ENCODE measurements around the gene CSMD2. TPM values are rescaled to one million over a fixed set of nuclear protein-coding genes. Genes with fewer than 3 reads are reported as not detected.

The CSMD2 gene
- total and polyA plus RNA-seq, 2 donors (not counting 1 experiment from before 2014, with no cell fraction given): 2.2 to 7.6 TPM

DNA sequence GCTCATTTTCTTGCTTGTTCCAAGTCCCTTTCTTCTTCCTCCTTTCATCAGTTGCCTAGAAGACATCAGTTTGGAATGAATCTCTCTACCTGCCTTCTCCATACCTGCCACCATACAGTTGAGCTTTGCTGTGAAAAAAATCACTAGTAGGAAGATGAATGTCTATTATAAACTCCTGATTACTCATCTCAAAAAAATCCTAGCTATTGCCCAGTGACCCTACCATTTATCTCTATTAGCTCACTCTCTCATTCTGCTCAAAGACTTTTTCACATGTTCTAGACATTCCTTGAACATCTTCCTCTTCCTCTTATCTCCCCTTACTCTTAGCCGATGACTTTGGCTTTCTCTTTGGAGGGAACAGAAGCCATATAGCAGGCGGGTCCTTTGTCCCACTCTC, 350.9 kb downstream of the CSMD2 start:
- TF ChIP-seq, protein P1, sequence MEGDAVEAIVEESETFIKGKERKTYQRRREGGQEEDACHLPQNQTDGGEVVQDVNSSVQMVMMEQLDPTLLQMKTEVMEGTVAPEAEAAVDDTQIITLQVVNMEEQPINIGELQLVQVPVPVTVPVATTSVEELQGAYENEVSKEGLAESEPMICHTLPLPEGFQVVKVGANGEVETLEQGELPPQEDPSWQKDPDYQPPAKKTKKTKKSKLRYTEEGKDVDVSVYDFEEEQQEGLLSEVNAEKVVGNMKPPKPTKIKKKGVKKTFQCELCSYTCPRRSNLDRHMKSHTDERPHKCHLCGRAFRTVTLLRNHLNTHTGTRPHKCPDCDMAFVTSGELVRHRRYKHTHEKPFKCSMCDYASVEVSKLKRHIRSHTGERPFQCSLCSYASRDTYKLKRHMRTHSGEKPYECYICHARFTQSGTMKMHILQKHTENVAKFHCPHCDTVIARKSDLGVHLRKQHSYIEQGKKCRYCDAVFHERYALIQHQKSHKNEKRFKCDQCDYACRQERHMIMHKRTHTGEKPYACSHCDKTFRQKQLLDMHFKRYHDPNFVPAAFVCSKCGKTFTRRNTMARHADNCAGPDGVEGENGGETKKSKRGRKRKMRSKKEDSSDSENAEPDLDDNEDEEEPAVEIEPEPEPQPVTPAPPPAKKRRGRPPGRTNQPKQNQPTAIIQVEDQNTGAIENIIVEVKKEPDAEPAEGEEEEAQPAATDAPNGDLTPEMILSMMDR (conservative IDR thresholded peaks at IDR 0.05 in 1 of 2, IDR thresholded peaks at IDR 0.05 in 1 of 2; ENCODE audit: low read depth in 1 of 2, low read length in 2 of 2): no peak
- no peak for TF ChIP-seq EZH2 (IDR thresholded peaks at IDR 0.05; ENCODE audit: low read length, missing control alignments)

DNA sequence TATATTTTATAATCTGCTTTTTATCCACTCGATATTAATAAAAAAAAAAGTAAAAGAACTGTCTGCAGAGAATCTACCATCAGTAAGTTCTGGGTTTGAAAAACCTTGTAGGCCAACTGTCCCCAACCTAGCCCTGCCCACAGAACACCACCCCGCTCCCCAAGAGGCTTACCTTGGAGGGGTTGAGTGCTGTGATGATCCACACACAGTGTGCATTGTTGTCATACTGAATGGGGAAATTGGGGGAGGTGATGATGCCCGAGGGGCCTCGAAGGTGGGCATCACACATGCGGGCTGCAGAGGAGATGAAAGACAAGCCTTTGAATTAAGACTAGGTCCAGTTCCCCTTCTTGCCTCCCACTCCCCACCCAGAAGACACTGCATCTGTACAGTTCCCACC, 354.5 kb downstream of the CSMD2 start:
- no peak overlapping the region for H3K27ac ChIP-seq (ENCODE audit: insufficient read depth, low read length)
- no peaks in the 10 kb centered on the region for H3K27me3 ChIP-seq (ENCODE audit: control insufficient read depth, insufficient read depth, low read length)
- no peak overlapping the region for H3K9ac ChIP-seq (ENCODE audit: insufficient read depth, low read length)
- no peak for TF ChIP-seq EZH2 (IDR thresholded peaks at IDR 0.05; ENCODE audit: low read length, missing control alignments)
- TF ChIP-seq, protein P1 (conservative IDR thresholded peaks at IDR 0.05 in 1 of 2, IDR thresholded peaks at IDR 0.05 in 1 of 2; ENCODE audit: low read depth in 1 of 2, low read length in 2 of 2): no peak
- H2AFZ ChIP-seq (ENCODE audit: low read length): no peak overlapping the region
- no peak overlapping the region for H3K4me2 ChIP-seq (ENCODE audit: extremely low read depth, insufficient read depth, low read length)
- no peak overlapping the region for H3K4me3 ChIP-seq (replicated peaks in 1 of 4; ENCODE audit: control extremely low read depth in 1 of 4, insufficient read depth in 1 of 4, low read depth in 3 of 4, low read length in 4 of 4)
- H3K9me3 ChIP-seq (ENCODE audit: control insufficient read depth, insufficient read depth, low read depth, low read length): no peaks in the 10 kb centered on the region
- H3K79me2 ChIP-seq (ENCODE audit: control insufficient read depth, insufficient read depth, low read length): no peaks in the 10 kb centered on the region
- no peaks in the 10 kb centered on the region for H3K36me3 ChIP-seq (ENCODE audit: control insufficient read depth, insufficient read depth, low read length)
- peaks cover 6% of the 10 kb centered on the region for H3K4me1 ChIP-seq (ENCODE audit: control insufficient read depth, extremely low read depth, insufficient read depth, low read length)
- no peak for DNase-seq (ENCODE audit: low read depth in 2 of 2)
- H4K20me1 ChIP-seq (ENCODE audit: control insufficient read depth, extremely low read depth, insufficient read depth, low read length): no peaks in the 10 kb centered on the region

More for the DNA sequence above, 350.9 kb downstream of the CSMD2 start:
- H3K36me3 ChIP-seq (ENCODE audit: control insufficient read depth, insufficient read depth, low read length): no peaks in the 10 kb centered on the region
- H4K20me1 ChIP-seq (ENCODE audit: control insufficient read depth, extremely low read depth, insufficient read depth, low read length): no peaks in the 10 kb centered on the region
- no peaks in the 10 kb centered on the region for H3K27me3 ChIP-seq (ENCODE audit: control insufficient read depth, insufficient read depth, low read length)
- H3K4me1 ChIP-seq (ENCODE audit: control insufficient read depth, extremely low read depth, insufficient read depth, low read length): peaks cover 6% of the 10 kb centered on the region
- DNase-seq (ENCODE audit: low read depth in 2 of 2): peak in 1 of 2 donors; percentile 63
- H3K4me2 ChIP-seq (ENCODE audit: extremely low read depth, insufficient read depth, low read length): no peak overlapping the region
- H3K9ac ChIP-seq (ENCODE audit: insufficient read depth, low read length): no peak overlapping the region
- no peaks in the 10 kb centered on the region for H3K9me3 ChIP-seq (ENCODE audit: control insufficient read depth, insufficient read depth, low read depth, low read length)
- H3K4me3 ChIP-seq (replicated peaks in 1 of 4; ENCODE audit: control extremely low read depth in 1 of 4, insufficient read depth in 1 of 4, low read depth in 3 of 4, low read length in 4 of 4): no peak overlapping the region
- no peak overlapping the region for H3K27ac ChIP-seq (ENCODE audit: insufficient read depth, low read length)
- H2AFZ ChIP-seq (ENCODE audit: low read length): no peak overlapping the region
- H3K79me2 ChIP-seq (ENCODE audit: control insufficient read depth, insufficient read depth, low read length): no peaks in the 10 kb centered on the region

DNA sequence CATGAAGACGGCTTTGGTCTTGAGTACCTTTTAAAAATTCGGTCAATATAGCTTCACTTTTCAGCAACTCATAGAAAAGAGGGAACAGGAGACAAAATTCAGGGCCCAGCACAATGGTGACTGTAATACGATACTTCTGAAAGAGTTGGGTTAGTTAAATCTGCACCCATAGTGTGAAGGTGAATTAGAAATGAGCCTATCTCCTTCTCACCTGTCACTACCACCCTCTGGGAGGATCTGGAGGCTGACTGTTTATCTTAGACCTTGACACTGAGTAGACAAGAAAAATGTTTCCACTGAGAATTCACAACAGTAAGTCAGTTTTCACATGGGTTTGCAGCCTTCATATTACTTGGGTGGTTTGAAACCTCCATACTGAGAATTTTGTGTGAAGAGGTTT, 359.0 kb downstream of the CSMD2 start:
- Histone ChIP-seq H3K27me3 (ENCODE audit: control insufficient read depth, insufficient read depth, low read length) (no peaks in the 10 kb centered on the region), H2AFZ (ENCODE audit: low read length) (no peak overlapping the region)
- TF ChIP-seq, protein P1 (conservative IDR thresholded peaks at IDR 0.05 in 1 of 2, IDR thresholded peaks at IDR 0.05 in 1 of 2; ENCODE audit: low read depth in 1 of 2, low read length in 2 of 2): no peak
- TF ChIP-seq EZH2 (IDR thresholded peaks at IDR 0.05; ENCODE audit: low read length, missing control alignments): no peak

More for the DNA sequence above, 359.0 kb downstream of the CSMD2 start:
- H3K4me1 ChIP-seq (ENCODE audit: control insufficient read depth, extremely low read depth, insufficient read depth, low read length): no peaks in the 10 kb centered on the region
- H3K9me3 ChIP-seq (ENCODE audit: control insufficient read depth, insufficient read depth, low read depth, low read length): no peaks in the 10 kb centered on the region
- no peak overlapping the region for H3K4me3 ChIP-seq (replicated peaks in 1 of 4; ENCODE audit: control extremely low read depth in 1 of 4, insufficient read depth in 1 of 4, low read depth in 3 of 4, low read length in 4 of 4)
- DNase-seq (ENCODE audit: low read depth in 2 of 2): no peak
- H3K27ac ChIP-seq (ENCODE audit: insufficient read depth, low read length): no peak overlapping the region
- H3K4me2 ChIP-seq (ENCODE audit: extremely low read depth, insufficient read depth, low read length): no peak overlapping the region
- no peaks in the 10 kb centered on the region for H3K36me3 ChIP-seq (ENCODE audit: control insufficient read depth, insufficient read depth, low read length)
- no peak overlapping the region for H3K9ac ChIP-seq (ENCODE audit: insufficient read depth, low read length)
- H3K79me2 ChIP-seq (ENCODE audit: control insufficient read depth, insufficient read depth, low read length): no peaks in the 10 kb centered on the region
- H4K20me1 ChIP-seq (ENCODE audit: control insufficient read depth, extremely low read depth, insufficient read depth, low read length): no peaks in the 10 kb centered on the region
